ENCODE measurements around the gene PSMG2.

The PSMG2 gene

GRCh38 chr18:12773369-12773768 lies 70.5 kb downstream of the PSMG2 start:
- no peak overlapping the region for H3K4me3 ChIP-seq (ENCODE audit: low read length)
- H3K4me1 ChIP-seq (ENCODE audit: control insufficient read depth, insufficient read depth, low read length), result no peaks in the 10 kb centered on the region
- H3K36me3 ChIP-seq (ENCODE audit: control insufficient read depth, insufficient read depth, low read length), result no peaks in the 10 kb centered on the region
- no peak overlapping the region for H3K27ac ChIP-seq (ENCODE audit: low read depth, low read length)
- no peak overlapping the region for H3K9ac ChIP-seq (ENCODE audit: low read length)
- H3K27me3 ChIP-seq (ENCODE audit: control insufficient read depth, insufficient read depth, low read length), result no peaks in the 10 kb centered on the region

DNA sequence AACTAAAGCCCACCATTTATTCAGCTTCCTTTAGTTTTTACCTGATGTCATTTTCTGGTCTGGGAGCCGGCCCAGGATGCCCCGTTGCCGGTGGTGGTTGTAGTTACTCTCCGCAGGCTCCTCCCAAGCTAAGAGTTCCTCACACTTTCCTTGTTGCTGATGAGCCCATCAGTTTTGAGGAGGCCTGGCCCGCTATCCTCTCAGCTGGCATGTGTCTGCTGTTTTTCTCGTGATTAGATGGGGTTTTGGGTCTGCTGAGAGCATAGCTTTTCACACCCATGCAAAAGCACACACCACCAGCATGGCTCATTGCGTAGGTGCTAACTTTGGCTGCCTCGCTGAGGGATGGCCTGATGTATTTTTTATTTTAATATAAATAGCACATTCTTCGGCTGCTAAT lies 72.1 kb downstream of the PSMG2 start:
- Histone ChIP-seq H3K4me1 (ENCODE audit: control insufficient read depth, insufficient read depth, low read length) (no peaks in the 10 kb centered on the region), H3K4me3 (ENCODE audit: low read length) (no peak overlapping the region), H3K9ac (ENCODE audit: low read length) (no peak overlapping the region), H3K27me3 (ENCODE audit: control insufficient read depth, insufficient read depth, low read length) (no peaks in the 10 kb centered on the region), H3K36me3 (ENCODE audit: control insufficient read depth, insufficient read depth, low read length) (no peaks in the 10 kb centered on the region), H3K27ac (ENCODE audit: low read depth, low read length) (no peak overlapping the region)
